CD4-positive, alpha-beta T cell treated with Interferon alpha-2 for 1 hour (primary cell): ENCODE measurements around the gene R3HDM2.

ENCODE experiments used
- DNase-seq, 2 donors: peaks; one replicate each; pipeline ENCODE4 v3.0.0-alpha.2; 2020 to 2022

Gene R3HDM2

GRCh38 chr12:57224973-57225679, 205.7 kb downstream of the R3HDM2 start:
- peak; percentile 66 to 68 for DNase-seq

- DNase-seq = no peak
Measured at GRCh38 chr12:57224278-57224972, 206.4 kb downstream of the R3HDM2 start.

DNA sequence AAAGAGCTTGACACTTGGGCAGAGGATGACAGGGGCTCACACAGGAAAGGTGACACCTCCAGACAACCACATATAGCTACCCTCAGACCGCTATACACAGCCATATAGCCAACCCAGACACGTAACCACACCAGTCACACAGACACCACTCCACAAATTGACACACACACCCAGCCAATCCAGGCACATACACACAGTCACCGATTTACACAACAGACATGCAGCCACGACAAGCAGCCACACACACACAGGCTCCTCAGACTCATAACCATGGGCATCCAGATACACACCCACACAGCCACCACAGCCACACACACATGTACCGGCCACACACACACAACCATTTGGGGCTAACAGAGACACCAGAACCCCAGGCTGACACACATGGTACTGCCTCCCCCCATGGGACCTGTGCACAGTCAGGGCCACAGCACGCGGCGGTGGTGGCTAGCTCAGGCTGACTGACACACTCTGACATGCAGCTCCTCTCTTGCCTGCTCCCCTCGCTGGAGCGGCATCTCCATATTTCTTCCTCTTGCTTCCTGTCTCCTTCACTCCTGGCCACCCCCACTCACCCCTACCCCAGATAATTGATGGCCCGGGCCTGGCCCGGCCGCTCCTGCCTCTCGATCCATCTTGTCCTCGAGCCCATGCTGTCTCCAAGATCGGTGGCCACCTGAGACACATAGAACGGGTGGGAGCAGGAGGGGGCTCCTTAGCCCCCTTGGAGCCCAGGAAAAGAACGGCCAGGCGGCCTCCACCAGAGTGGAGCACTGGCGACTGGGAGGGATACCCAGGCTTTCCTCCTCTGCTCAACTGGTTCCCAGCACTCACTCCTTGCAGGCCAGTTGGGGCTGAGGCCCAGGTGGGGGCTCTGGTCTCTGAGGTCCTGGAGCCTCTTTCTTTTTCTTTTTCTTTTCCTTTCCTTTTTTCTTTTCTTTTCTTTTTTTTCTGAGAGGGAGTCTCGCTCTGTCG, 207.4 kb downstream of the R3HDM2 start:
- DNase-seq = peak; percentile 55 to 66

DNA sequence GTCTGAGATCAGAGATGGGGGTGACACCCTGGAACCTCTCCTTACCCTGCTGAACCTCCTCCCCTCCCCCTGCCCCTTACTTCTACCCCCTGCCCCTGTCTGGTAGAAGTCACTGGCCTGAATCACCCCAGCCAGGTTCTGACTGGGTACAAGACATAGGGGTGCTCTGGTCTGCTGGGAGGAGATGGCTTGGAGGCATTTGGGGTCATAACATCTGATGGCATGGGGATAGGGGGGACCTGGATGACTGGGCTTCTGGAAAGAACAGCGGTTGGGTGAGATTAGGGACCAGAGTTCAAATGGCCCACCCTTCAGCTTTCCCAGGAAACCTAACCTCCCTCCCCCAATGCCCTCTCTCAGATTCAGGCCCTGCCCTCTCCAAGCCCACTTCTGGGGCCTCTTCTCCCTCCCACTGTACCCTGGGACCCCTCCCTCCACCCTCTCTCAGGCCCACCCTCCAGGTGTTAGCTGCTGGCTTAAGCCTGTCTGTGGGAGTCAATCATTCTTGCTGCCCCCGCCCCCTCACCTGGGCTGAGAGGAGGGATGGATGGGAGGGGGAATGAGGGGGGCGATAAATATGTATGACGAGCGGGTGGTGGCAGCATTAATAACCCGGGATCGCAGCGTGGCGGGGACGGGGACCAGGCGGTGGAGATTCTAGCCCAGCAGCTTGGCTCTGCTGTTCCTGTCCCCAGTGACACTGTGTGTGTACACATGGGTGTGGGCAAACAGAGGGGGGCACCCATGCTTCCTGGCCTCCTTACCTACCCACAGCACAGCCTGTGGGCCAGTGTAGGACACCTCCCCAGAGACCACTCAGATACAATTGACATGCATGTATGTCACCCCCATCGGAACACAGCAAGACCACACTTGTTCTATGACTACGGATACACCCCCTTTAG, 208.3 kb downstream of the R3HDM2 start:
- DNase-seq = no peak

DNA sequence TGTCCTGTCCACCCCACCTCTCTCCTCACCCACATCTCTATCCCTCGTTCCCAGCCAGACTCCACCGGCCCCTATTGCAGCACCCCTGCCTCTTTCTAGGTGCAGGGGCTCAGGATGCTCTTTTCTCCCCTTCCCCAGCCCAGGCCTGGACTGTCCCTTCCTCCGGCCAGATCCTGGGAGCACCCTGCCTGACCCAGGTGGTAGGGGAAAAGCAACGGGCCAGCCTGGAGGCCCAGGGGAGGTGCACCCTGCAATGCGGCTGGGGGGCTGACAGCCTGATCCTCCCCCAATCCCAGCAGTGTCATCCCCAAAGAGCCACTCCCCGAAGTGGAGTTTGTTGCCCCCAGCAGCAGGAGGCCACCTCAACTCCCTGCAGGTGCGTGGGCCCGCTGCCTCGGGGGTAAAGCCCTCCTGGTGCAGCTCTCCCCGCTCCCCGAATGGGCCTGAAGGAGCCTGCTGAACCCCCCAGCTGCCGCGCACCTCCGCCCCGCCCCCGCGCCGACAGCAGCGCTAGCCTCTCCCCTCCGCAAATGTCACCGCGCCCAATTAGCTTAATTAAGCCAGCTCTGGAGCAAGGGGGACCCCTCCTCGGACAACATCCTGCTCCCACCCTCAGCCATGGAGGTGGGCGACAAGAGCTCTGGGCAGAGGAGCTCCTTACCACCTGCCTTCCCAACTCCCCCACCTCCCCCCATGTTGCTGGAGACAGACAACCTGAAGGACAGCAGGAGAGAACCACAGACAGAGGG, 209.5 kb downstream of the R3HDM2 start:
- no peak for DNase-seq

DNA sequence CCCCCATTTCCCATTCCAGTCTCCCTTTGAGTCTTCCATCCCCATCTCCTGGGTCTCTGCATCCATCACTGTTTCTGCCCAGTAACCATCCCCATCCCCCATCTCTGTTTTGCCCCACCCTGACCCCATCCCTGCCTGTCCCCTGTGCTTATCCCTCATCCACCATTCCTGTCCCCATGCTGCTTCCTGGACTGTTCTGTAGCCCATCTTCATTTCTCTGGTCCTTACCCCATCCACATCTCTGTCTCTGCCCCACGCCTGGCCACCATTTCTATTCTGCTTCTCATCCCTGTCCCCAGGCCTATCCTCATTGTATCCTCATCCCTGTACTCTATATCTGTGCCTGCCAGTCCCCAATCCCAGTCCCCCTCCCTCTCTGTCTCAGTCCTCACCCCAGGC, 210.1 kb downstream of the R3HDM2 start:
- no peak for DNase-seq

DNA sequence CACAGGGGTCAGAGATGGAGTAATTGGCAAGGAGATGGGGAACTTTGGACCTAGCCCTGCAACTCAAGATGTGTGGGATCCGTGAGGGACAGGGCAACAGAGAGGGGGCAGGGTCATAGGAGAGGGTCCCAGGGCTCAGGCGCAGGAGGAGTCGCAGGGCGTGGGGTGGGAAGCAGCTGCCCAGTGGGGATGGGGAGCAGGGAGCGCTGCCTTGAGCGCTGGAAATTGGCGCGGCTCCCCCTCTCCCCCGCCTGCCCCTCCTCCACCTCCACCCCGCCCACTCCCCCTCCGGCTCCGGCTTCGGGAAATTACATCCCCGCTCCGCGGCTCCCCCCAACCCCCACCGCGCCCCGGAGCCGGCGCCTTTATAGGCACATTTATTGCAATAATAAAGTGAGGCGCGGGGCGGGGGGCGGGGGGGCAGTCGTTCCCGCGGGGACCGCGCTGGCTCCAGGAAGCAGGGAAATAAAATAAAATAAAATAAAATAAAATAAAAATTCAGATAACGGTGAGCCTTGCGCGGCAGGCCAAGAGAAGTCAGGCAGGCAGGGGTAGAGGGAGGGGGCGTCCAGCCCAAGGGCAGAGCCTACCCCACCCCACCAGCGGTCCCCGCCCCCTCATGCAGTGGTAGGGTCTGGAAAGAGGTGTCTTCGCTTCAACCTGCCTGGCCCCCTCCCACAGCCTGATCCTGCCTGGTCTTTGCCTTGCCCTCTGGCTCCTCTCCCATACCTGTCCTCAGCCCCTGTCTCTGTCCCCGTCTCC, 210.7 kb downstream of the R3HDM2 start:
- no peak for DNase-seq

DNA sequence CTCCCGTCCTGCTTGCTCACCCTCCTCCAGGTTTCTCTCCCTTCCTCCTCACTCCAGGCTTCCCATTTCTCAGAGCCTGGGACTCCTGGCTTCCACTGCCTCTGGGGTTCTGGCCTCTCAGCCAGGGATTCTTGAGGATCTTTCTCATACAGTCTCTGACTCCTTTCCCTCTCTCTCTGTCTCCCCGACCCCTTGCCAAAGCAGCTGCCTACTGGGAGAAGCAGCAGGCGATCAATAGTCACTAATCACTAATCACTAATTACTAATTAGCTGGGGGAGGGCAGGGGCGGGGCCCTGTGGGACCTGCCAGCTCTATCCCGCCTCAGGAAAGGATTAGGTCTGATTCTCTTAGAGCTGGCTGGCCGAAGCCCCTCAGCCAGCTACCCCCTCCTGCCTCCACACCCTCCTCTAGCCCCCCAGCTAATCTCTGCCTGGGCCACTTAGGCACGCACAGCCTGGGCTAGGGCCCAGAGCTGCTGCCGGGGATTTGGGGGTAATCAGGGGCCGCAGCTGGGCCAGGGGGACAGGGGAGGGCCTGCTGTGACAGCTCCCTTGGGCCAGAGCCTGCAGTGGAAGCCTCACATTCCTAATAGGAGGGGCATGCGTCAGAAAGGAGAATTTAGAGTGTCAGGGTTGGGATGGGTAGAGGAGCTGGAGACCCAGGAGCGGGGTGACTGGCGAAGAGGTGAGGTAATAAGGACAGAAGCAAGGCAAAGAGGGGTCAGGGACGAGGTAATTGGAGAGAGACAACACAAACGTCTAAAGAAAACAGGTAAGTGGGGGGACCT, 211.4 kb downstream of the R3HDM2 start:
- DNase-seq = no peak

GRCh38 chr12:57218030-57218853, 212.6 kb downstream of the R3HDM2 start:
- DNase-seq = no peak

- DNase-seq = peak; percentile 29 to 51
Measured at GRCh38 chr12:57216921-57217879, 213.6 kb downstream of the R3HDM2 start.

DNA sequence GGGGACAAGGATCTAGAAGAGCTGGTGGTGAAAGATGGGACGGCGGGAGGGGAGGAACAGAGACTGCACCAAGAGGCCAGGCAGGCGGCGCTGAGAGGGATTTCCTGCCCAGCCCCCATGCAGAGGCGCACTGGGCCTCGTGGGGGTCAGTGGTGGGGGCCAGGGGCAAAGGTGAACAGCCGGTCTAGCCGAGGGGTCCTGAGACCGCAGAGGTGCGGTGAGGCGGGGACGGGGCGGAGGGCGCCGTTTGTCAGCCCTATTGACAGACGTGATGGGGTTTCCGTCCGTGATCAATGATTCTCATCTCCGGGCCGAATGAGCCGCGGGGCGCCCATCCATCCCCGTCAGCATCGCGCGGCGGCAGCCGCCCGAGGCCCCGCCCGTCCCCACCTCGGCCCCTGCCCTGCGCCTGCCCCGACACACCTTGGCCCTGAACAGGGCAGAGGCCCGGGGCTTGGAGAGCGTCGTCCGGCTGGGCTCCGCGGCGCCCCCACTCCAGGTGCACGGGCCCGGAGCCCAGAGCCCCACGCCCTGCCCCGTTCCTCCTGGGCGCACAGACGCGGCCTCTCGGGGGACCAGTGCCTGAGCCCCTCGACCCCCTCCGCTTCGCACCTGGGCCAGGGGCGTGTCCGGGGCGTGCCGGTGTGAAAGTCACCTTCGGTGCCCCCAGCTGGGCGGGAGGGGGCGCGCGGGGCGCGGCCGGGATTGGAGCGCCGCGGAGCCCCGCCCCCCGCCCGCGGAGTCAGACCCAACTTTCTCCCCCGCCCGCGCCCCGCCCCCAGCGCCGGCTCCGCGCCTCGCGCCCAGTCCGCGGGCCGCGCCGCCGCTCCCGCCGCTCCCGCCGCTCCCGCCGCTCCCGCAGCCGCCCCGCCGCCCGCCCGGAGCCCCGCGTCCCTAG, 214.6 kb downstream of the R3HDM2 start, which contains the start of gene NXPH4:
TSS of gene NXPH4 (plus strand) at position 781 of the 898 bp plus-strand sequence. CDS start 176 bp downstream, outside the sequence.
- DNase-seq = peak; percentile 61 to 68

DNA sequence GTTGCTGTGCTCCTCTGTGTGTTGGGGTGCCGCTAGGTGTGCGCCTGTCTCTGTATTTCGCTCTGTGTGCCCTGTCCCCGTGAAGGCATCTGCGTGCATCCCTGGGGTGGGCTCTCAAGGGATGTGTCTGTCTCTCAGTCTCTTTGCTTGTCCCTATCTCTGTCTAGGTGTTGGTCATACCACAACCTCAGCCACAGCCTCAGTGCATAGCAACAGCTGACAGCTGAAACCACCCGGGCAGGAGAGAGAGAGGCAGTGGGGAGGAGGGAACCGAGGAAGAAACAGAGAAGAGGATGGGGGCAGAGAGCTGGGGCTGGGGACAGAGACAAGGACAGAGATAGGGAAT, 215.2 kb downstream of the R3HDM2 start:
- DNase-seq = peak; percentile 50 to 57

GRCh38 chr12:57215065-57215464, 215.8 kb downstream of the R3HDM2 start:
- no peak for DNase-seq

DNA sequence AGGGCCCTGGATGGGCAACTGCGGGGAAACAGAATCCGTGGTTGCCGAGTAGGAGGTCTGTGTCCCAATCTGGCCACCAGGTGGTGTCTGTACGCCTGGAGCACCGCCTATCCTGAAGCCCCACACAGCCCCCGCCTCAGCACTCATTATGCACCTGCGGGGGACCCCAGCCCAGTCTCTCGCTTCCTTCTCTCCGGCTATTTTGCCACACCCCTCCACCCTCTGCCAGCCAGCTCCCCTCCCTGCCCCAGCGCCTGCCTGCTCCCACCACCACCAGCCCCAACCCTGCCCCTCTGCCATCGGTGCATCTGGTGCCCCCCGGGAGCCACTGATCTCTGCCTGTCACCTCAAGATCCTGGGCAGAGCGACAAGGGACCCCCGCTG, 216.5 kb downstream of the R3HDM2 start:
- DNase-seq = peak; percentile 67 to 77

DNA sequence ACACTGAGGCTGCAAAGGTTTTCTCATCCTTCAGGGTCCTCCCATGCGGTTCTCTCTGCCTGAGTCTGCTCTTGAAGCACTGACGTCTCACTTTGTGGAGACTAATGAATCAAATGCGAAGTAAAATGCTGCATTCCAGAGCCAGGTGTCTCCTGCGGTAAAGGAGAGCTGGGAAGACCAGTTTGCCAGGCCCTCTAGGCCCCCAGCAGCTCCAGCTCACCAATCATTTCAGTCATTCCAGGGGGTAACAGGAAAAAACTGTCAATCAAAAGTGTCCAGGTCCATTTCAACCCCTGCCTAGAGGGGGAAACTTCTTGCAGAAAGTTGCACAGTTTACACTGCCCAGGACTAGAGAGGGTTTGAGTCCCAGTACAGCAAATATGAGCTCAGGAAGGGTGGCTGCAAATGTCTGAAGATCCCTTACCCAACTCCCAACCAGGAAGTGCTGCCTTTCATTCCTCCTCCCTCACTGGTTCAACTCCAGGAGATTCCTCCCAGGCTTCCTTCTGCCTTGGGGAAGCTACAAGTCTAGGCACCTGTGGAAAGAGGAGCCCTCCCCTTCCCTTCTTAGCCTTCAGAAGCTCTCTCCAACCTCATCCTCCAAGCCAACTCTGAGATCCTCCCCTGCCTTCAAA, 217.0 kb downstream of the R3HDM2 start:
- DNase-seq = no peak
